Measurements from ENCODE around the gene PHLDB1. TPM values are rescaled to one million over a fixed set of nuclear protein-coding genes. Genes with fewer than 3 reads are reported as not detected.

PHLDB1 gene
- total RNA-seq, 6 donors from 2014 or later: 45.5 to 188 (median 100) TPM

GRCh38 chr11:118619444-118620197, 12.2 kb downstream of the PHLDB1 start:
- Histone ChIP-seq H3K4me3 (peak overlapping the region in 1 of 4 donors; percentile 59), H3K9me3 (no peaks in the 10 kb centered on the region), H3K27me3 (no peaks in the 10 kb centered on the region), H3K4me1 (peaks cover 75 to 86% (median 82%) of the 10 kb centered on the region in 4 donors), H3K27ac (peak overlapping the region; percentile 82 to 96 (median 92)), H3K36me3 (peaks cover 0 to 23% (median 1%) of the 10 kb centered on the region in 4 donors)
- DNase-seq (peak in 1 of 2 donors; percentile 46), ATAC-seq (ENCODE audit: low FRiP score in 2 of 2) (peak; percentile 28 to 70)
- TF ChIP-seq POLR2AphosphoS5 (IDR thresholded peaks at IDR 0.05): peak in 1 of 2 donors; percentile 50
- TF ChIP-seq, protein P1, sequence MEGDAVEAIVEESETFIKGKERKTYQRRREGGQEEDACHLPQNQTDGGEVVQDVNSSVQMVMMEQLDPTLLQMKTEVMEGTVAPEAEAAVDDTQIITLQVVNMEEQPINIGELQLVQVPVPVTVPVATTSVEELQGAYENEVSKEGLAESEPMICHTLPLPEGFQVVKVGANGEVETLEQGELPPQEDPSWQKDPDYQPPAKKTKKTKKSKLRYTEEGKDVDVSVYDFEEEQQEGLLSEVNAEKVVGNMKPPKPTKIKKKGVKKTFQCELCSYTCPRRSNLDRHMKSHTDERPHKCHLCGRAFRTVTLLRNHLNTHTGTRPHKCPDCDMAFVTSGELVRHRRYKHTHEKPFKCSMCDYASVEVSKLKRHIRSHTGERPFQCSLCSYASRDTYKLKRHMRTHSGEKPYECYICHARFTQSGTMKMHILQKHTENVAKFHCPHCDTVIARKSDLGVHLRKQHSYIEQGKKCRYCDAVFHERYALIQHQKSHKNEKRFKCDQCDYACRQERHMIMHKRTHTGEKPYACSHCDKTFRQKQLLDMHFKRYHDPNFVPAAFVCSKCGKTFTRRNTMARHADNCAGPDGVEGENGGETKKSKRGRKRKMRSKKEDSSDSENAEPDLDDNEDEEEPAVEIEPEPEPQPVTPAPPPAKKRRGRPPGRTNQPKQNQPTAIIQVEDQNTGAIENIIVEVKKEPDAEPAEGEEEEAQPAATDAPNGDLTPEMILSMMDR (IDR thresholded peaks at IDR 0.05): no peak
- WGBS, 2 donors: 47 to 51% methylated on average over 6 of the region's 6 CpGs

DNA sequence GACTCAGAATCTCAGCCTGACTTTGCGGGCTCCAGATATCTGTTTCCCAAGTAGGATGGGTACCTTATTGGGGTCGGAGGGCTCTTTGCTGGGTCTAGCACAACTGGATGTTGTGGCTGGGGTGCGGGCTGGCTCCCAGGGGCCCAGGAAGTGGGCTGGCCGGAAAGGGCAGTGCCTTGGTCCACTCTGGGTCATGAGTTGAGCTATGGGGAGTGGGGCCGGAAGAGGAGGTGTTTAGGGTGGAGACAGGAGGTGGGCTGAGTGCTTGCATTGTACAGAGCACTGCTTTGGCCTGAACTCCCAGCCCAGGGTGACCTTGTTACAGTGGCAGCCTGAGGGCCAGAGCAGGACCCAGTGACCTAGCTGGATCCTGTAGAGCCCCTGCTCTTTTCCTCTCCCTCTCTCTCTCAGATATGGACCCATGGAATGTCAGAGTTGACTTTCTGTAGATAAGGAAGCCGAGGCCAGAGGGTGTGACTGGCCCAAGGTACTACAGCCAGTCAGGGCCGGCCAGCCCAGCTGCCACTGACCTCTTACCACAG, 13.2 kb downstream of the PHLDB1 start:
- no peak for ATAC-seq (ENCODE audit: low FRiP score in 2 of 2)
- Histone ChIP-seq H3K27me3 (no peaks in the 10 kb centered on the region), H3K4me3 (peak overlapping the region in 3 of 4 donors; percentile 46 to 59 (median 53)), H3K36me3 (peaks cover 0 to 23% (median 6%) of the 10 kb centered on the region in 4 donors), H3K27ac (peak overlapping the region; percentile 82 to 96 (median 92)), H3K4me1 (peaks cover 76 to 91% (median 86%) of the 10 kb centered on the region in 4 donors), H3K9me3 (no peaks in the 10 kb centered on the region)
- DNase-seq: peak in 1 of 2 donors; percentile 42
- 43% methylated on average over 7 of the region's 7 CpGs for WGBS, 2 donors
- TF ChIP-seq EP300 (IDR thresholded peaks at IDR 0.05) (no peak), POLR2AphosphoS5 (IDR thresholded peaks at IDR 0.05) (peak; percentile 12 to 26)

- Histone ChIP-seq H3K4me1 (peaks cover 69 to 89% (median 83%) of the 10 kb centered on the region in 4 donors), H3K9me3 (no peaks in the 10 kb centered on the region), H3K27me3 (no peaks in the 10 kb centered on the region), H3K4me3 (peak overlapping the region; percentile 26 to 59 (median 50)), H3K36me3 (peaks cover 0 to 23% (median 9%) of the 10 kb centered on the region in 4 donors), H3K27ac (peak overlapping the region; percentile 82 to 96 (median 92))
- whole genome bisulfite sequencing, 2 donors: 3 to 4% methylated on average over 21 to 35 of the region's 38 CpGs
- ATAC-seq (ENCODE audit: low FRiP score in 2 of 2) (peak; percentile 47 to 71), DNase-seq (peak; percentile 79 to 94)
- TF ChIP-seq POLR2AphosphoS5 (IDR thresholded peaks at IDR 0.05): peak in 1 of 2 donors; percentile 38
- TF ChIP-seq, protein P1 (IDR thresholded peaks at IDR 0.05): no peak
- TF ChIP-seq POLR2A (IDR thresholded peaks at IDR 0.05): peak in 1 of 4 donors; percentile 27
- no peak for TF ChIP-seq EP300 (IDR thresholded peaks at IDR 0.05)
Measured at GRCh38 chr11:118621071-118621783, 13.8 kb downstream of the PHLDB1 start.

- 37 to 44% methylated on average over 4 of the region's 4 CpGs for WGBS, 2 donors
- peak overlapping the region; percentile 82 to 96 (median 92) for H3K27ac ChIP-seq
- H3K9me3 ChIP-seq: no peaks in the 10 kb centered on the region
- H3K27me3 ChIP-seq: no peaks in the 10 kb centered on the region
- no peak for TF ChIP-seq POLR2A (IDR thresholded peaks at IDR 0.05)
- TF ChIP-seq POLR2AphosphoS5 (IDR thresholded peaks at IDR 0.05): no peak
- TF ChIP-seq, protein P1 (IDR thresholded peaks at IDR 0.05): no peak
- H3K36me3 ChIP-seq: peaks cover 0 to 23% (median 13%) of the 10 kb centered on the region in 4 donors
- DNase-seq (no peak), ATAC-seq (ENCODE audit: low FRiP score in 2 of 2) (no peak)
- peaks cover 64 to 82% (median 77%) of the 10 kb centered on the region in 4 donors for H3K4me1 ChIP-seq
- H3K4me3 ChIP-seq: peak overlapping the region; percentile 26 to 59 (median 50)
Measured at GRCh38 chr11:118621784-118622375, 14.5 kb downstream of the PHLDB1 start.

Measured in upper lobe of left lung (tissue), 6 donors.